Right atrium auricular region (tissue), 2 donors: ENCODE data around the gene ANKRD66. TPM values are rescaled to one million over a fixed set of nuclear protein-coding genes. Genes with fewer than 3 reads are reported as not detected.

ENCODE experiments used
- DNase-seq: peaks from one replicate; pipeline ENCODE4 v3.0.0-alpha.2; 2019; ENCODE audit warnings: low spot score
- H3K27ac ChIP-seq, 2 donors: fragments of 200-600 bp; sonication (generic); 1 replicate in 1 of 2; 2 replicates in 1 of 2; pipeline ENCODE4 v1.5.1; 2016 to 2019
- H3K27me3 ChIP-seq, 2 donors: fragments of 200-600 bp; sonication (generic); one replicate each; pipeline versions ENCODE4 v1.5.1 to v1.6.0; 2017 to 2019
- H3K36me3 ChIP-seq: fragments of 200-600 bp; sonication (generic); one replicate; pipeline ENCODE4 v1.5.1; 2016
- H3K4me1 ChIP-seq, 2 donors: fragments of 200-600 bp; sonication (generic); one replicate each; pipeline versions ENCODE4 v1.5.1 to v1.6.0; 2017 to 2019
- H3K4me3 ChIP-seq, 2 donors: fragments of 200-600 bp; sonication (generic); 1 replicate in 1 of 2; 2 replicates in 1 of 2; pipeline ENCODE4 v1.5.1; 2017 to 2019; ENCODE audit warnings: mild to moderate bottlenecking in 1 of 2, moderate library complexity in 1 of 2
- H3K9me3 ChIP-seq, 2 donors: fragments of 200-600 bp; sonication (generic); one replicate each; pipeline ENCODE4 v1.5.1; 2019
- total RNA-seq, 2 donors: library from RNA; depleted of rRNA; stranded (reverse); fragments of >200 nt; gene quantifications; one replicate each; pipeline ENCODE4 v1.1.0, GENCODE V29; 2016
- TF ChIP-seq, protein P1 (sequence below), 2 donors: fragments of 200-600 bp; sonication (generic); IDR thresholded peaks; one replicate each; pipeline ENCODE4 v1.5.1; 2019; ENCODE audit warnings: antibody characterized with exemption in 2 of 2

Gene ANKRD66
- total RNA-seq, 2 donors from 2014 or later: not detected

DNA sequence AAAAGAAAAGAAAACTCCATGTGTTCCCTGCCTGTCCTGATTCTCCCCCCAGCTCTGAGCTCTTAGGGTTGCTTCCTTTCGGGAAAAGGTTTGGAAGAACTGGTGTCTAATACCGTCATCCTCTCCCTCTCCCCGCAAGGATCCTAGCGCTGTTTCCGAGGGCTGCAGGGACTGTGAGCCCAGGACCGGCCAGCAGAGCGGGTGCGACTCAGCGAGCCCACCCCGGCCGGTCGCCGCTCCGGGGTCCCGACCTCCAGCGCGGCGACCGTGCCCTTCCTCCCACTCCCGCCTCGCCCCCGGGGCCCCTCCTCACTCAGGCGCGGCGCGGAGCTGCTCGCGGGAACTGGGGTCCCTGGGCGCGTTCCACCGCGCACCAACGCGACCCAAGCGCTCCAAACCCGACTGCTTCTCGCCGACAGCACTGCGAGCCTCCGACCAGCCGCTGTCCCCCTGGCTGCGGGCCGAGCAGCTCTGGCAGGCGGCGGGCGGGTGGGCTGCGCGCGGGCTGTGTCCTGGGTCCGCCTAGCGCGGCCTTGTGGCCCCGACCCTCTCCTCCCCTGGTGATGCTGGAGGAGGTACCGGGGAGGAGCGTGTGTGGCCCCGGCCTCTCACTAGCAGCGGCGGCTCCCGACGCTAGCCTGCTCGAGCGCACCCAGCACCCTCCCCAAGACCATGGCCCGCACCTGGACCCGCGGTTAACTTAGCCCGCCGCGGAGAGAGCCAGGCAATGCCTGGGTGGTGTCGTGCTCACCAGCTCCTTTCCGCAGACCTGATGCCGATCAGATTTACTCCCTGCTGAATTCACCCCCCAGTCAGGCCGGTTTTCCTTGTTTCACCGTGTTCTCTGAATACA lies 11.6 kb upstream of the ANKRD66 start, which contains the start of gene PLA2G7:
PLA2G7 (minus strand) TSS at position 509 of the 853 bp plus-strand sequence. CDS start 12,484 bp downstream, outside the sequence.
- no peaks in the 10 kb centered on the region for H3K9me3 ChIP-seq
- peak within 1 kb of the TSS in 1 of 2 donors; percentile 14 for H3K27ac ChIP-seq
- H3K4me3 ChIP-seq: peak within 1 kb of the TSS; percentile 44 to 70
- no peaks in the 10 kb centered on the region for H3K27me3 ChIP-seq
- TF ChIP-seq, protein P1, sequence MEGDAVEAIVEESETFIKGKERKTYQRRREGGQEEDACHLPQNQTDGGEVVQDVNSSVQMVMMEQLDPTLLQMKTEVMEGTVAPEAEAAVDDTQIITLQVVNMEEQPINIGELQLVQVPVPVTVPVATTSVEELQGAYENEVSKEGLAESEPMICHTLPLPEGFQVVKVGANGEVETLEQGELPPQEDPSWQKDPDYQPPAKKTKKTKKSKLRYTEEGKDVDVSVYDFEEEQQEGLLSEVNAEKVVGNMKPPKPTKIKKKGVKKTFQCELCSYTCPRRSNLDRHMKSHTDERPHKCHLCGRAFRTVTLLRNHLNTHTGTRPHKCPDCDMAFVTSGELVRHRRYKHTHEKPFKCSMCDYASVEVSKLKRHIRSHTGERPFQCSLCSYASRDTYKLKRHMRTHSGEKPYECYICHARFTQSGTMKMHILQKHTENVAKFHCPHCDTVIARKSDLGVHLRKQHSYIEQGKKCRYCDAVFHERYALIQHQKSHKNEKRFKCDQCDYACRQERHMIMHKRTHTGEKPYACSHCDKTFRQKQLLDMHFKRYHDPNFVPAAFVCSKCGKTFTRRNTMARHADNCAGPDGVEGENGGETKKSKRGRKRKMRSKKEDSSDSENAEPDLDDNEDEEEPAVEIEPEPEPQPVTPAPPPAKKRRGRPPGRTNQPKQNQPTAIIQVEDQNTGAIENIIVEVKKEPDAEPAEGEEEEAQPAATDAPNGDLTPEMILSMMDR (IDR thresholded peaks at IDR 0.05): peak in 1 of 2 donors; percentile 16
- H3K4me1 ChIP-seq: peaks cover 0 to 10% of the 10 kb centered on the region in 2 donors
- no peak for DNase-seq
- no peaks in the 10 kb centered on the region for H3K36me3 ChIP-seq

DNA sequence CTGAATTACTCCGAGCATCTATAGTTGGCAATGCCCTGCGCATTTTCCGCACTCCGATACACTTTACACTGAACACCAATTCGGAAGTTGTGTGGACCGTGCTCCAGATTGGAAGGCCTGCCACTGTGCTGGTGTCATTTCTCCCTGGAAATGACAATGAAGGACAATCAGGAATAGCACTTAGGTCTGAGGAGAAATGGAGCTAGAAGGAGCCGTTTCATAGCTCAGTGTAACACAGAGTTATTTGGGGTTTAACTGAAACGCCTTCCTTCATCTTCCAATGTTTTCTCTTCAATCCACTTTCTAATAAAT lies 11.1 kb upstream of the ANKRD66 start:
- Histone ChIP-seq H3K4me1 (peaks cover 0 to 10% of the 10 kb centered on the region in 2 donors), H3K4me3 (peak overlapping the region; percentile 44 to 70), H3K9me3 (no peaks in the 10 kb centered on the region), H3K36me3 (no peaks in the 10 kb centered on the region), H3K27me3 (no peaks in the 10 kb centered on the region), H3K27ac (no peak overlapping the region)
- TF ChIP-seq, protein P1 (IDR thresholded peaks at IDR 0.05): no peak
- DNase-seq: no peak

DNA sequence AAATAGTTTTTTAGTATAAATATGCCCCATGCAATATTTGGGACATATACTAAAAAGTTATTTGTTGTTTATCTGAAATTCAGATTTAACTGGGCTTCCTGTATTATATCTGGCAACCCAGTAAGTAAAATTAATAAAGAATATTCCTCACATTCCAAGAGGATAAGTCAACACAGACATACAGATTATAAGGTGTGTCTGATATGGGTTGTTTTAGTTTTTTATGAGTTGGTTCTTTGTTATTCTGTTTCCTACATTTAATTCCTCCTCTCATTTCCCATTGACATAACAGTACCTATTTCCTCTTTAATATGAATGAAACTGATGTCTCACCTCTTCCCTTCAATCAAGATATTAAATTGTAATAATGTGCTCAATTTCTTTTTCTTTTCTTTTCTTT lies 9.8 kb upstream of the ANKRD66 start:
- Histone ChIP-seq H3K9me3 (no peaks in the 10 kb centered on the region), H3K4me1 (peaks cover 0 to 10% of the 10 kb centered on the region in 2 donors), H3K27ac (no peak overlapping the region), H3K36me3 (no peaks in the 10 kb centered on the region), H3K4me3 (no peak overlapping the region), H3K27me3 (no peaks in the 10 kb centered on the region)
- no peak for DNase-seq
- TF ChIP-seq, protein P1 (IDR thresholded peaks at IDR 0.05): no peak

DNA sequence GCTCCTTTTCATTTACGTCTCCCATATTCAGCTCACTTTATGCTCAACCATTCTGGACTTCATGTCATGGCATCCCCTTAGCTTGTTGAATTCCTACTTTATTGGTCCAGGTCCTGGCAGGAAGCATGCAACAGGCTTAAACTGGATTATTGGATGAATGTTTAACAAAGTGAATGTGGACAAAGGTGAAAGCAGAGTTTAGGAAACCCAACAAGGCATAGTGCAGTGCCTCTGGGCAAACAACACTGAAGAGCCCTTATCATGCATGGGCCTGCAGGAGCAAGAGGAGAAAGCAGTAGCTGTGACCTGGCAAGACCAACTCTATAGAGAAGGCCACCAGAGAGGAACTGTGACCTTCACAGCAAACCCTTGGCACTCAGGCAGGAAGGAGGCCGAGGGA lies 5.3 kb upstream of the ANKRD66 start:
- H3K9me3 ChIP-seq: no peaks in the 10 kb centered on the region
- no peak overlapping the region for H3K27ac ChIP-seq
- H3K27me3 ChIP-seq: no peaks in the 10 kb centered on the region
- no peaks in the 10 kb centered on the region for H3K36me3 ChIP-seq
- TF ChIP-seq, protein P1 (IDR thresholded peaks at IDR 0.05): no peak
- no peak overlapping the region for H3K4me3 ChIP-seq
- no peaks in the 10 kb centered on the region for H3K4me1 ChIP-seq
- DNase-seq: no peak

DNA sequence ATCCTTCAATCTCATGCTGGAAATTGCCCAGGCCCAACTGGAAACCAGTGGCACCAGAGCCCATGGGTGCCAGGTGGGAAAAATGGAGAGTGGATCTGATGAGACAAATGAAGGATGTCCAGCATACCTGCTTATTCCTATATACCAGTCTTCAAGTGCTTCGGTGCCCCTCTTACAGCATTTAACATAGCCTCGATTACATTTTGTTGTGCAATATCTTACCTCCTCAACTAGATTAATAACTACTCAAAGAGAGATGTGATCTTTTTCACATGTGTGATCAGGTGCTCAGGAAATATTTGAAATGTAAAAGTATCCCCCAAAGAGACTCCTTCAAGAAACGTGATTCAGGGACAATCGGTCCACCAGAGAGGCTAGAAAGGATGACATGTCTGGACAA lies 4.8 kb upstream of the ANKRD66 start:
- no peak for DNase-seq
- H3K27me3 ChIP-seq: no peaks in the 10 kb centered on the region
- no peaks in the 10 kb centered on the region for H3K9me3 ChIP-seq
- no peak overlapping the region for H3K4me3 ChIP-seq
- no peaks in the 10 kb centered on the region for H3K36me3 ChIP-seq
- TF ChIP-seq, protein P1 (IDR thresholded peaks at IDR 0.05): no peak
- no peak overlapping the region for H3K27ac ChIP-seq
- no peaks in the 10 kb centered on the region for H3K4me1 ChIP-seq
